Adipocyte (in vitro differentiated cells): ENCODE results near the gene DNMT1.

ENCODE experiments used
- DNase-seq: peaks from one replicate; pipeline ENCODE4 v3.0.0-alpha.2; 2015; ENCODE audit warnings: low read depth
- H3K27me3 ChIP-seq: replicated peaks from 2 replicates; pipeline ENCODE4 v1.7.0; 2013; ENCODE audit warnings: mild to moderate bottlenecking, low read length, moderate library complexity; ENCODE audit not compliant: control insufficient read depth, insufficient read depth
- H3K36me3 ChIP-seq: 2 replicates; pipeline ENCODE4 v1.7.0; 2013; ENCODE audit warnings: low read length, mild to moderate bottlenecking, moderate library complexity; ENCODE audit not compliant: control insufficient read depth, insufficient read depth, severe bottlenecking
- H3K4me1 ChIP-seq: 2 replicates; pipeline ENCODE4 v1.7.0; 2013; ENCODE audit warnings: mild to moderate bottlenecking, low read length, moderate library complexity; ENCODE audit not compliant: control insufficient read depth, insufficient read depth
- H3K4me3 ChIP-seq: 2 replicates; pipeline ENCODE4 v1.7.0; 2013; ENCODE audit warnings: mild to moderate bottlenecking, low read length, moderate library complexity
- H3K9ac ChIP-seq: 2 replicates; pipeline ENCODE4 v1.7.0; 2013; ENCODE audit warnings: mild to moderate bottlenecking, low read length, moderate library complexity
- H3K9me3 ChIP-seq: 2 replicates; pipeline ENCODE4 v1.7.0; 2013; ENCODE audit warnings: mild to moderate bottlenecking, low read length, moderate library complexity; ENCODE audit not compliant: control insufficient read depth

The DNMT1 gene

DNA sequence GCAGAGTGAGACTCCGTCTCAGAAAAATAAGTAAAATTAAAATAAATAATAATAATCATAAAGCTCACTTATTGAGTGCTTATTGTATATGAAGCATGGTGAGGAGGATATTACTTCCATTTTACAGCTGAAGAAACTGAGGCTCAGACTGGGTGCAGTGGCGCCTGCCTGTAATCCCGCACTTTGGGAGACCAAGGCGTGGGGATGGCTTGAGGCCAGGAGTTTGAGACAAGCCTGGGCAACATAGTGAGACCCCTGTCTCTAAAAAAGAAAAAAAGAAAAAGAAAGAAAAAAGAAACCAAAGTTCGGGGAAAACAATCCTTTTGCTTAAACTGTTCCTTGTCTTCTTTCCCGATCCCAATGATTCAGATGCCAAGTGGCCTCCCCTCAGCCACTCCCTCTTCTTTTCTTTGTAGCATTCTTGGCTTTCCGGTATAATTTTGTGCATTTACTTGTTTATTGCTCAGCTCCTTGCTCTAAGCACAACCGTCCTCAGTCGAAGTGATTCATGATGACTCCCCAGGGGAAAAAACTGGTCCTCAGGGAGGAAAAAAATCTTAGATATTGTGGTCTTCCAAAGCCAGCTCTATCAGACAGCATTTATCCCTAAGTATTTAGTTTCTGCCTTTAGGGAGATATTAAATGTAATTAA, 74.1 kb downstream of the DNMT1 start:
- H3K4me1 ChIP-seq = peaks cover 34% of the 10 kb centered on the region

GRCh38 chr19:10118960-10119359, 75.8 kb downstream of the DNMT1 start:
- Histone ChIP-seq H3K4me1 (peaks cover 34% of the 10 kb centered on the region), H3K36me3 (peaks cover 37% of the 10 kb centered on the region), H3K9me3 (no peaks in the 10 kb centered on the region), H3K27me3 (no peaks in the 10 kb centered on the region), H3K4me3 (peak overlapping the region; percentile 89), H3K9ac (peak overlapping the region; percentile 93)
- DNase-seq = no peak

More for the DNA sequence above, 74.1 kb downstream of the DNMT1 start:
- no peaks in the 10 kb centered on the region for H3K27me3 ChIP-seq
- H3K36me3 ChIP-seq = peaks cover 29% of the 10 kb centered on the region
- H3K9me3 ChIP-seq = no peaks in the 10 kb centered on the region
- DNase-seq = peak; percentile 78
- H3K9ac ChIP-seq = peak overlapping the region; percentile 93
- H3K4me3 ChIP-seq = peak overlapping the region; percentile 77

- no peak for DNase-seq
- H3K9me3 ChIP-seq = no peaks in the 10 kb centered on the region
- peaks cover 37% of the 10 kb centered on the region for H3K36me3 ChIP-seq
- peaks cover 32% of the 10 kb centered on the region for H3K4me1 ChIP-seq
- no peak overlapping the region for H3K9ac ChIP-seq
- no peaks in the 10 kb centered on the region for H3K27me3 ChIP-seq
- no peak overlapping the region for H3K4me3 ChIP-seq
Measured at GRCh38 chr19:10116866-10117616, 77.7 kb downstream of the DNMT1 start.

- peaks cover 42% of the 10 kb centered on the region for H3K36me3 ChIP-seq
- DNase-seq = no peak
Measured at GRCh38 chr19:10116085-10116865, 78.5 kb downstream of the DNMT1 start.

GRCh38 chr19:10115392-10116084, 79.2 kb downstream of the DNMT1 start:
- peaks cover 49% of the 10 kb centered on the region for H3K36me3 ChIP-seq
- H3K9me3 ChIP-seq = no peaks in the 10 kb centered on the region
- no peak for DNase-seq

More at GRCh38 chr19:10116085-10116865, 78.5 kb downstream of the DNMT1 start:
- no peaks in the 10 kb centered on the region for H3K9me3 ChIP-seq
- no peak overlapping the region for H3K9ac ChIP-seq
- no peaks in the 10 kb centered on the region for H3K27me3 ChIP-seq
- no peak overlapping the region for H3K4me3 ChIP-seq
- peaks cover 26% of the 10 kb centered on the region for H3K4me1 ChIP-seq

GRCh38 chr19:10114651-10115391, 79.9 kb downstream of the DNMT1 start:
- no peak for DNase-seq
- no peak overlapping the region for H3K4me3 ChIP-seq
- H3K27me3 ChIP-seq = no peaks in the 10 kb centered on the region
- no peak overlapping the region for H3K9ac ChIP-seq
- peaks cover 17% of the 10 kb centered on the region for H3K4me1 ChIP-seq
- peaks cover 56% of the 10 kb centered on the region for H3K36me3 ChIP-seq
- no peaks in the 10 kb centered on the region for H3K9me3 ChIP-seq

More at GRCh38 chr19:10115392-10116084, 79.2 kb downstream of the DNMT1 start:
- Histone ChIP-seq H3K9ac (no peak overlapping the region), H3K27me3 (no peaks in the 10 kb centered on the region), H3K4me3 (no peak overlapping the region), H3K4me1 (peaks cover 20% of the 10 kb centered on the region)

DNA sequence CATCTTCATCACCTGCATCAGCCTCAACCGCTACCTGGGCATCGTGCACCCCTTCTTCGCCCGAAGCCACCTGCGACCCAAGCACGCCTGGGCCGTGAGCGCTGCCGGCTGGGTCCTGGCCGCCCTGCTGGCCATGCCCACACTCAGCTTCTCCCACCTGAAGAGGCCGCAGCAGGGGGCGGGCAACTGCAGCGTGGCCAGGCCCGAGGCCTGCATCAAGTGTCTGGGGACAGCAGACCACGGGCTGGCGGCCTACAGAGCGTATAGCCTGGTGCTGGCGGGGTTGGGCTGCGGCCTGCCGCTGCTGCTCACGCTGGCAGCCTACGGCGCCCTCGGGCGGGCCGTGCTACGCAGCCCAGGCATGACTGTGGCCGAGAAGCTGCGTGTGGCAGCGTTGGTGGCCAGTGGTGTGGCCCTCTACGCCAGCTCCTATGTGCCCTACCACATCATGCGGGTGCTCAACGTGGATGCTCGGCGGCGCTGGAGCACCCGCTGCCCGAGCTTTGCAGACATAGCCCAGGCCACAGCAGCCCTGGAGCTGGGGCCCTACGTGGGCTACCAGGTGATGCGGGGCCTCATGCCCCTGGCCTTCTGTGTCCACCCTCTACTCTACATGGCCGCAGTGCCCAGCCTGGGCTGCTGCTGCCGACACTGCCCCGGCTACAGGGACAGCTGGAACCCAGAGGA, 80.6 kb downstream of the DNMT1 start:
- Histone ChIP-seq H3K4me1 (peaks cover 16% of the 10 kb centered on the region), H3K27me3 (no peaks in the 10 kb centered on the region), H3K9me3 (no peaks in the 10 kb centered on the region), H3K9ac (no peak overlapping the region), H3K4me3 (no peak overlapping the region), H3K36me3 (peaks cover 63% of the 10 kb centered on the region)
- DNase-seq = no peak

DNA sequence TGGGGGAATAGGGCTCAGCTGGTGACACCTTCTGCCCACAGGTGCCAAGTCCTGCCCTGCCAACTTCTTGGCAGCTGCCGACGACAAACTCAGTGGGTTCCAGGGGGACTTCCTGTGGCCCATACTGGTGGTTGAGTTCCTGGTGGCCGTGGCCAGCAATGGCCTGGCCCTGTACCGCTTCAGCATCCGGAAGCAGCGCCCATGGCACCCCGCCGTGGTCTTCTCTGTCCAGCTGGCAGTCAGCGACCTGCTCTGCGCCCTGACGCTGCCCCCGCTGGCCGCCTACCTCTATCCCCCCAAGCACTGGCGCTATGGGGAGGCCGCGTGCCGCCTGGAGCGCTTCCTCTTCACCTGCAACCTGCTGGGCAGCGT, 81.2 kb downstream of the DNMT1 start:
- DNase-seq = no peak
- peaks cover 67% of the 10 kb centered on the region for H3K36me3 ChIP-seq
- H3K27me3 ChIP-seq = no peaks in the 10 kb centered on the region

GRCh38 chr19:10112895-10113591, 81.7 kb downstream of the DNMT1 start:
- peaks cover 67% of the 10 kb centered on the region for H3K36me3 ChIP-seq

More for the DNA sequence above, 81.2 kb downstream of the DNMT1 start:
- Histone ChIP-seq H3K9ac (peak overlapping the region; percentile 37), H3K4me3 (no peak overlapping the region), H3K9me3 (no peaks in the 10 kb centered on the region), H3K4me1 (peaks cover 10% of the 10 kb centered on the region)

More at GRCh38 chr19:10112895-10113591, 81.7 kb downstream of the DNMT1 start:
- H3K4me3 ChIP-seq = no peak overlapping the region
- H3K9ac ChIP-seq = peak overlapping the region; percentile 37
- peak; percentile 55 for DNase-seq
- H3K9me3 ChIP-seq = no peaks in the 10 kb centered on the region
- peaks cover 9% of the 10 kb centered on the region for H3K4me1 ChIP-seq
- H3K27me3 ChIP-seq = no peaks in the 10 kb centered on the region
